Mesodermal cell (in vitro differentiated cells): ENCODE measurements around the gene TBC1D5.

Source experiments
- H3K27ac ChIP-seq: 2 replicates; pipeline ENCODE4 v1.7.0; 2013; ENCODE audit warnings: mild to moderate bottlenecking, low read depth, low read length, moderate library complexity; ENCODE audit not compliant: severe bottlenecking
- H3K36me3 ChIP-seq: 2 replicates; pipeline ENCODE4 v1.7.1; 2013; ENCODE audit warnings: mild to moderate bottlenecking, low read length, moderate library complexity; ENCODE audit not compliant: control insufficient read depth, insufficient read depth
- H3K4me1 ChIP-seq: one replicate; pipeline ENCODE4 v1.7.1; 2013; ENCODE audit warnings: mild to moderate bottlenecking, low read length; ENCODE audit not compliant: insufficient read depth, control insufficient read depth, poor library complexity, severe bottlenecking
- H3K4me3 ChIP-seq: 2 replicates; pipeline ENCODE4 v1.7.0; 2013; ENCODE audit warnings: low read length, control low read depth, mild to moderate bottlenecking; ENCODE audit not compliant: insufficient read depth, poor library complexity, severe bottlenecking; ENCODE audit errors: extremely low read depth
- H3K9me3 ChIP-seq: 2 replicates; pipeline ENCODE4 v1.7.1; 2013; ENCODE audit warnings: mild to moderate bottlenecking, low read length, moderate library complexity; ENCODE audit not compliant: control insufficient read depth
- WGBS, 2 experiments: methylation state at CpG; one replicate each; pipeline ENCODE4 v1.1.5; 2013; ENCODE audit warnings: missing lambda C conversion rate in 2 of 2; ENCODE audit not compliant: insufficient coverage in 2 of 2; 5-methylcytosine and 5-hydroxymethylcytosine counted together

The TBC1D5 gene

DNA sequence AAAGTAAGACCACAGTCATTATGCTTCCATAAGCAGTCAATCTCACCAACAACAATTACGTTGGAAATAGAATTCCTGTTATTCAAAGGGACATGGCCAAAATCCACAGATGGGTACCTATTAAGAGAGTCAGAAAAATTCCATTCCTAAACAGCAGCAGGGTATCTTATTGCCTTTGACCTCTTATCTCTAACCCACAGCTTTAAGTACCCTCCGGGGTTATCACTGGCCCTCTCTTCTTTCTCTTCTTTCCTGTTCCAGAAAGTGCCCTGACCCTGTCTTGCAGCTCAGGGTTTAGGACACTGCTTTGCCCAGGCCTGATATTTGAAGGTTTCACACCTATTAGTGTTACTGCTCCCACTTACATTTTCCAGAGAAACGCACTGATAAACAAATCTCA lies 428.7 kb downstream of the TBC1D5 start:
- no peaks in the 10 kb centered on the region for H3K36me3 ChIP-seq
- H3K9me3 ChIP-seq: no peaks in the 10 kb centered on the region
- H3K4me1 ChIP-seq: peaks cover 5% of the 10 kb centered on the region
- WGBS, 2 experiments: 54 to 71% methylated on average over 1 to 2 of the region's 3 CpGs
- H3K27ac ChIP-seq: no peak overlapping the region
- no peak overlapping the region for H3K4me3 ChIP-seq

- H3K4me3 ChIP-seq: no peak overlapping the region
- H3K36me3 ChIP-seq: no peaks in the 10 kb centered on the region
- H3K27ac ChIP-seq: no peak overlapping the region
- H3K9me3 ChIP-seq: no peaks in the 10 kb centered on the region
- H3K4me1 ChIP-seq: peaks cover 5% of the 10 kb centered on the region
These were observed 431.4 kb downstream of the TBC1D5 start for GRCh38 chr3:17310983-17311382.

DNA sequence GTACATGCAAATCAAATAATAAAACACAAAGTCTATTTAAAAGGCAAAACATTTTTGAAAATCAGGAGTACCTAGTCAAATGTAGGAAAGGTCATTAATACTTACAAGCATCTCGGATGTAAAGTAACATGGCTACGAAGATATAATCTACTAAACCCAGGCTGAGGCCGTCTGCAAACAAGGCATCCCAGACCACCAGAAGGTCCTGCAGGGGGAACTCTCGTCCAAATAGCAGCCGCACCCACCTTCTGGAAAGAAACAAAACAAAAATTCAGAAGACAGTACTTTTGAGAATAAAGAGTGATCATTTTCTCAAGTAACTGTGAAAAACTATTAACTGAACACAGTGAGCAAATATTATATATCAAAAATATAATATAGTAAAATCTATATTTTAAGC lies 434.5 kb downstream of the TBC1D5 start:
- Histone ChIP-seq H3K9me3 (no peaks in the 10 kb centered on the region), H3K4me3 (no peak overlapping the region), H3K27ac (no peak overlapping the region), H3K36me3 (no peaks in the 10 kb centered on the region), H3K4me1 (no peaks in the 10 kb centered on the region)
- 85 to 100% methylated on average over 1 to 4 of the region's 5 CpGs for WGBS, 2 experiments

GRCh38 chr3:17307482-17307881 lies 434.9 kb downstream of the TBC1D5 start:
- Histone ChIP-seq H3K9me3 (no peaks in the 10 kb centered on the region), H3K4me1 (no peaks in the 10 kb centered on the region), H3K27ac (no peak overlapping the region), H3K36me3 (no peaks in the 10 kb centered on the region), H3K4me3 (no peak overlapping the region)
- WGBS, 2 experiments: no CpG with 5 or more reads among the region's 1 CpG

- Histone ChIP-seq H3K36me3 (no peaks in the 10 kb centered on the region), H3K4me3 (no peak overlapping the region), H3K4me1 (no peaks in the 10 kb centered on the region), H3K27ac (no peak overlapping the region), H3K9me3 (no peaks in the 10 kb centered on the region)
- WGBS, 2 experiments: 20 to 42% methylated on average over 1 of the region's 1 CpG
These were observed 437.5 kb downstream of the TBC1D5 start for GRCh38 chr3:17304969-17305368.

GRCh38 chr3:17302774-17303173 lies 439.7 kb downstream of the TBC1D5 start:
- no peaks in the 10 kb centered on the region for H3K4me1 ChIP-seq
- H3K4me3 ChIP-seq: no peak overlapping the region
- H3K27ac ChIP-seq: no peak overlapping the region
- H3K36me3 ChIP-seq: no peaks in the 10 kb centered on the region
- H3K9me3 ChIP-seq: no peaks in the 10 kb centered on the region

DNA sequence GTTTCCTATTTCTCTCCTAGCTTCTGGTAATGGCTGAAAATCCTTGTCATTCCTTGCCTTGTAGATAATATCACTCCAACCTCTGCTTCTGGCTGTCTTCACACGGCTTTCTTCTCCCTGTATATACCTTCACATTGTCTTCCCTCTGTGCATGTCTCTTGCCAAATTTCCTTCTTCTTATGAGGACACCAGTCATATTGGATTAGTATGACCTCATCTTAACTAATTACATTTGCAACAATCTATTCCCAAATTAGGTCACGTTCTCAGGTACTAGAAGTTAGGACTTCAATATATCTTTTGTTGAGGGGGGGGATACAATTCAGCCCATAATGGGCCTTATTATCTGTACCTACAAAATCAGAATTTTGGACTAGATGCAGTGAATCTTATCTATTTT lies 440.3 kb downstream of the TBC1D5 start:
- H3K27ac ChIP-seq: no peak overlapping the region
- 78 to 91% methylated on average over 1 of the region's 2 CpGs for WGBS, 2 experiments

GRCh38 chr3:17301271-17301670 lies 441.2 kb downstream of the TBC1D5 start:
- Histone ChIP-seq H3K4me3 (no peak overlapping the region), H3K27ac (no peak overlapping the region), H3K9me3 (no peaks in the 10 kb centered on the region), H3K36me3 (no peaks in the 10 kb centered on the region), H3K4me1 (no peaks in the 10 kb centered on the region)
- 100% methylated on average over 1 of the region's 2 CpGs; no CpG with 5 or more reads in 1 of the 2 experiments for WGBS, 2 experiments

More for the DNA sequence above, 440.3 kb downstream of the TBC1D5 start:
- Histone ChIP-seq H3K36me3 (no peaks in the 10 kb centered on the region), H3K4me1 (no peaks in the 10 kb centered on the region), H3K9me3 (no peaks in the 10 kb centered on the region), H3K4me3 (no peak overlapping the region)

- Histone ChIP-seq H3K27ac (no peak overlapping the region), H3K4me1 (no peaks in the 10 kb centered on the region), H3K36me3 (no peaks in the 10 kb centered on the region), H3K9me3 (no peaks in the 10 kb centered on the region), H3K4me3 (no peak overlapping the region)
- WGBS, 2 experiments: 90 to 100% methylated on average over 1 to 3 of the region's 4 CpGs
These were observed 442.0 kb downstream of the TBC1D5 start for GRCh38 chr3:17300441-17300840.

GRCh38 chr3:17298038-17298437 lies 444.4 kb downstream of the TBC1D5 start:
- H3K9me3 ChIP-seq: no peaks in the 10 kb centered on the region
- no peaks in the 10 kb centered on the region for H3K4me1 ChIP-seq

DNA sequence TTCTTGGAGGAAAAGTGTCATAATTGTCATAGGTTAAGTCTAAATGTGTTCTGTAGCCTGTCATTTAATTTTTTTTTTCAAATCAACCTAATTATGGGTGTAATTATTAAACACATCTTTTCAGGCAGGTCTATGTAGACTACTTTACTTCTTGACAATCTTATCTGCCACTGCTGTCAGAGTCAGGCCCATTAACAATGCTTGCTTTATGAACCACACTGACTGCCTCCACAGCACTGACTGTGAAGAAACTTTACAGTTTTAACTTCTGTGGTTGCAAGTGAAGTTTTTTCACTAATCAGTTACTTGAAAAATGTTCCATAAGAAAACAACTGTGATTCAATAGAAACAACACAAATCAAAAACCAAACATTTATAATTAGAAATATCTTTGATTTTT lies 449.9 kb downstream of the TBC1D5 start:
- H3K4me3 ChIP-seq: no peak overlapping the region
- H3K4me1 ChIP-seq: no peaks in the 10 kb centered on the region
- no peaks in the 10 kb centered on the region for H3K9me3 ChIP-seq
- H3K36me3 ChIP-seq: peaks cover 3% of the 10 kb centered on the region
- no peak overlapping the region for H3K27ac ChIP-seq

More at GRCh38 chr3:17298038-17298437, 444.4 kb downstream of the TBC1D5 start:
- Histone ChIP-seq H3K27ac (no peak overlapping the region), H3K36me3 (no peaks in the 10 kb centered on the region), H3K4me3 (no peak overlapping the region)

DNA sequence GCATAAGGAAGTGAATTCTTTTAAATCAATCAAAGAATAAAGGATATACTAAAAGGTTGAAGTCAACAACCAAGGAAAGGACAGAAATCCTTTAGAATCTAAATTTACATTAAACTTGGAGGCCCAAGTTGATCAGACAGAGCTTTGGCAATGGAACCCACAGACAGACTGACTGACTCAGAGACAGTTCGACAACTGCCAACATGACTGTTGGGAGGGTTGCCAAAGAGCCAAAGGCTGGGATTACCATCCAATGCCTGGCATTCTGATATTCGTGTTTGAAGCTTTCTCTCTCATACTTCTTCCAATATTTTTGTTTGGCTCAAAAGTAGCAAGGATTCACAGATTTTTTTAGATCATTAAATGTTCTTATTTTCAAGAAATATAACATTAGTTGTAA lies 451.5 kb downstream of the TBC1D5 start:
- WGBS, 2 experiments: 80 to 100% methylated on average over 1 to 2 of the region's 2 CpGs

More for the DNA sequence above, 451.5 kb downstream of the TBC1D5 start:
- Histone ChIP-seq H3K9me3 (no peaks in the 10 kb centered on the region), H3K36me3 (peaks cover 3% of the 10 kb centered on the region), H3K4me3 (no peak overlapping the region), H3K4me1 (no peaks in the 10 kb centered on the region), H3K27ac (no peak overlapping the region)
